ENCODE data around the gene MAP2K5.

DNA sequence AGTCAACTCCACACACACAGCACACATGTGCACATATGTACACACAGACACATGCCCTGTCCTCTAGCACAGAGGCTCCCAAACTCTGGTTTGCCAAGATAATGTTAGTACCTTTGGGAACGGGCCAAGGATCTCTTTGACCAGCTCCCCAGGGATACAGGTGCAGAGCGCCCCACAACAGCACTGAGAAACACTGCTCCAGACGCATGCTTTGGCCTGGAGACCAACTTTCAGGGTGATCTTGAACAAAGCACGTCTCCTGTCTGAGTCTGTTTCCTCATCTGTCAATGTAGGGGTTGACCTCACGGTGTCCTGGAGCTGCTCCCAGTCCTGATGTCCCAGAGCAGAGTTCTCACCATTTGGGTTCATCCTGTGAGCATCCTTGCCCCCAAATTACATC, 266.9 kb downstream of the MAP2K5 start:
- TF ChIP-seq, protein P1, sequence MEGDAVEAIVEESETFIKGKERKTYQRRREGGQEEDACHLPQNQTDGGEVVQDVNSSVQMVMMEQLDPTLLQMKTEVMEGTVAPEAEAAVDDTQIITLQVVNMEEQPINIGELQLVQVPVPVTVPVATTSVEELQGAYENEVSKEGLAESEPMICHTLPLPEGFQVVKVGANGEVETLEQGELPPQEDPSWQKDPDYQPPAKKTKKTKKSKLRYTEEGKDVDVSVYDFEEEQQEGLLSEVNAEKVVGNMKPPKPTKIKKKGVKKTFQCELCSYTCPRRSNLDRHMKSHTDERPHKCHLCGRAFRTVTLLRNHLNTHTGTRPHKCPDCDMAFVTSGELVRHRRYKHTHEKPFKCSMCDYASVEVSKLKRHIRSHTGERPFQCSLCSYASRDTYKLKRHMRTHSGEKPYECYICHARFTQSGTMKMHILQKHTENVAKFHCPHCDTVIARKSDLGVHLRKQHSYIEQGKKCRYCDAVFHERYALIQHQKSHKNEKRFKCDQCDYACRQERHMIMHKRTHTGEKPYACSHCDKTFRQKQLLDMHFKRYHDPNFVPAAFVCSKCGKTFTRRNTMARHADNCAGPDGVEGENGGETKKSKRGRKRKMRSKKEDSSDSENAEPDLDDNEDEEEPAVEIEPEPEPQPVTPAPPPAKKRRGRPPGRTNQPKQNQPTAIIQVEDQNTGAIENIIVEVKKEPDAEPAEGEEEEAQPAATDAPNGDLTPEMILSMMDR (IDR thresholded peaks at IDR 0.05; ENCODE audit: low read length), result no peak
- no peak for TF ChIP-seq EZH2 (IDR thresholded peaks at IDR 0.05; ENCODE audit: borderline replicate concordance, low read length)

All from OCI-LY1 (cell line).